ENCODE results near the gene OSBPL7.

The OSBPL7 gene

GRCh38 chr17:47830396-47831002 lies 8.9 kb upstream of the OSBPL7 start:
- DNase-seq (ENCODE audit: extremely low read depth in 1 of 2, low read depth in 1 of 2): no peak

DNA sequence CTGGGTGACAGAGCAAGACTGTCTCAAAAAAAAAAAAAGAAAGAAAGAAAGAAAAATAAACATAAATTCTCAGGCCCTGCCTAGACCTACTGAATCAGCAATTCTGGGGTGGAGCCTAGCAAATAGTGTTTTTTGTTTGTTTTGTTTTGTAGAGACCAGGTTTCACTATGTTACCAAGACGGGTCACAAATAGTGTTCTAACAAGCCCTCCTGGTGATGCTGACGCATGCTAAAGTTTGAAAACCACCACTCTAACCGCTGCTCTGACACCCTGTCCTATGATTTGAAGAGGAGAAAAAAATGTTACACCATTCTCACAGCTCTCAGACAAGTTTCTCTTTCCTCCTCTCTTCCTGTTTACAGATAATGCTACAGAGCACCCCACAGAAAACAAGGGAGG lies 8.3 kb upstream of the OSBPL7 start:
- no peak for DNase-seq (ENCODE audit: extremely low read depth in 1 of 2, low read depth in 1 of 2)

- no peak for DNase-seq (ENCODE audit: extremely low read depth in 1 of 2, low read depth in 1 of 2)
Observed at GRCh38 chr17:47823519-47823918, 1.9 kb upstream of the OSBPL7 start.

GRCh38 chr17:47822785-47823184 lies 1.2 kb upstream of the OSBPL7 start:
- DNase-seq (ENCODE audit: extremely low read depth in 1 of 2, low read depth in 1 of 2): no peak

DNA sequence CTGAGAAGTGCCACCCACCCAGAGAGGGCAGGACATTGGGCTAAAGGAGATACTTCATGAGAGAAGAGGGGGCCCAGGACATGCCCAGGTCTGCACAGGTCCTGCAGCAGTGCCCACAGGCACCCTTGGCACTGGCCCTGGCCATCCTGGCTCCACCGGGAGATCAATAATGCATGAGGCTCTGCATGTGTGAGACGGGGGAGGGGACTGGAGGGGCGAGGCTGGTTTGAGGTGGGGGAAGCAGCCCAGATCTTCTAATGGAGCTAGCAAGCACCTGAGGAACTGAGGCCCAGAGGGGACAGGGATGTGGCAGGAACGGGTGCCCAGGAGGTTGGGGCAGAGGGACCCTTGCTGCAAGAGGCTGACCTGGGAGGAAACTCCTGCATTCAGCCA lies 567 bp downstream of the OSBPL7 start:
- no peak for DNase-seq (ENCODE audit: extremely low read depth in 1 of 2, low read depth in 1 of 2)

- no peak for DNase-seq (ENCODE audit: extremely low read depth in 1 of 2, low read depth in 1 of 2)
Observed at GRCh38 chr17:47820033-47820789, 1.4 kb downstream of the OSBPL7 start.

GRCh38 chr17:47819475-47819874 lies 2.1 kb downstream of the OSBPL7 start:
- DNase-seq (ENCODE audit: extremely low read depth in 1 of 2, low read depth in 1 of 2): no peak

GRCh38 chr17:47818002-47818695 lies 3.4 kb downstream of the OSBPL7 start:
- no peak for DNase-seq (ENCODE audit: extremely low read depth in 1 of 2, low read depth in 1 of 2)

GRCh38 chr17:47816947-47817346 lies 4.6 kb downstream of the OSBPL7 start:
- no peak for DNase-seq (ENCODE audit: extremely low read depth in 1 of 2, low read depth in 1 of 2)

DNA sequence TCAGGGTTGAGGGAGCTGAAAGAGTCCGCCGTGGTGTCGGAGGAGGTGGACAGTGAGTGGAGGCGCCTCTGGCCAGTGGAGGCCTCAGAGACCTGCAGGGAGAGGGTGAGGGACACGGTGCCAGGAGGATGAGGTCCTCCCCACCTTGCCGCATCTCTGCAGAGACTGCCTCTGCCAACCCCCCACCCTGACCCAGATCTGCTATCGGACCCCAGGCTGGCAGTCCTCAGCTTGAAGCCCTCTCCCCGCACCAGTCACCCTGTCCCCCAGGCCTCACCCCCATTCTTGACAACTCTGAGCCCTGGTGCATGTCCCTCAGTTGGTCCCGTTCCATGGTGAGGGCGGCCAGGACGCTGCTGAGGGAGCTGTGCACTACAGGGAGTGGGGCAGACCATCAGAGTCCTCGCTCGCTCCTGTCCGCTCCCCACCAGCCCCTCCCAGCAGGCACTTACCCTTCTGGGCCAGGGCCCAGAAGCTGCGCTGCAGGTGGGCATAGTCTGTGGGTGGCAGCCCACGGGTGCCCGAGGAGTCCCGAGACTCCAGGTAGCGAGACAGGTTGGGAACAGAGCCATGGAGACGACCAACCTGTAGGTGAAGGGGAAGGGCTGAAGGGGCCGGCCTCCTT lies 5.4 kb downstream of the OSBPL7 start:
- DNase-seq (ENCODE audit: extremely low read depth in 1 of 2, low read depth in 1 of 2): no peak

- DNase-seq (ENCODE audit: extremely low read depth in 1 of 2, low read depth in 1 of 2): no peak
Observed at GRCh38 chr17:47815106-47815918, 6.3 kb downstream of the OSBPL7 start.

GRCh38 chr17:47813512-47814031 lies 8.0 kb downstream of the OSBPL7 start:
- no peak for DNase-seq (ENCODE audit: extremely low read depth in 1 of 2, low read depth in 1 of 2)

- DNase-seq (ENCODE audit: extremely low read depth in 1 of 2, low read depth in 1 of 2): no peak
Observed at GRCh38 chr17:47813077-47813476, 8.5 kb downstream of the OSBPL7 start.

GRCh38 chr17:47812146-47812920 lies 9.3 kb downstream of the OSBPL7 start:
- no peak for DNase-seq (ENCODE audit: extremely low read depth in 1 of 2, low read depth in 1 of 2)

DNA sequence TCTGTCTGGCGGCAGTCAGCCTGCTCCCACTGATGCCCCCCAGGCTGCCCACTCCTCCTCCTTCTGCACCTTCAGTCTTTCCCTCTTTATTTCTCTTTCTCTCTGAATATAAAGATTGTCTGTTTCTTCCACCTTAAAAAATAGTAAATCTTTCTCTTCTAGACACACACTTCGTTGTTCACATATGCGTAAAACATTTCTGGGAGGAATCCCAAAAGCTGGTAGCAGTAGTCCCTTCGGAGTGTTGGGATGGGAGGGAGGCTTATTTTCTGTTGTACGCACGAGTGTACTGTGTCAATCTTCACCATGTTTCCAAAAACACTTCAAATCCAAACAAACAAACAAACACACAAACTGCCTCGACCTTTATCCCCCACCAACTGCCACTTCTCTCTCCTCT lies 9.9 kb downstream of the OSBPL7 start:
- no peak for DNase-seq (ENCODE audit: extremely low read depth in 1 of 2, low read depth in 1 of 2)

DNA sequence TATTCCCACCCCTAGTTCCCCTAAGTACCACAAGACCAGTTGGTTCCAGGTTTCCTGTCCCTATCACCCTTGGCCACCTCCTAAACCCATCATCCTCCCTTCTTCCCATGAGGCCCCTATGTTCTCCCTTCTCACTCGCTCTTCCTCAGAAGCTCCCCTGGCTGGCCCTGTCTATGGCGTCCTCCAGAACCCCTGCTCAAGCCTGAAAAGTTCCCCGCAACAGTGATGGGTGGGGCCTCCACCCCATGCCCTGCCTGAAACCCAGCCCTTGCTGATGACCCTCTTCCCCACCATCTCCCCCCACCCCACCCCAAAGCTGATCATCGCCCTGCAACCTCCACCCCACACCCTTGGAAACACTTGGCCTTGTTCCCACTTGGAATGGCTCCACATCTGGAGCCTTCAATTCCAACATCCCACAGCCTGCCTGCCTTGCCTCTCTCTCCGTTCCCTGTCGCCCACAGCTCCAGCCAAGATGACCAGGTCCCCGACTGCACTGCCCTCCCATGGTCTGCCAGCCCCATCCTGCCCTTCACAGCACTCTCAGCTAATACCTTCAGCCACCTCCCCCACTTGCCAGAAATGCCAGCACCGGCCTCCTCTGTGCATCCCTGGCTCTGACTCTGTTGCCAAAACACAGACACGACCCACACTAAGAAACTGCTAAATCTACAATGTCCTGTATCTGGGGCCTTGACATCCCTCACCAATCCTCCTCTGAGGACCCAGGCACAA lies 10.5 kb downstream of the OSBPL7 start:
- DNase-seq (ENCODE audit: extremely low read depth in 1 of 2, low read depth in 1 of 2): no peak

- no peak for DNase-seq (ENCODE audit: extremely low read depth in 1 of 2, low read depth in 1 of 2)
Observed at GRCh38 chr17:47810200-47810821, 11.3 kb downstream of the OSBPL7 start.

DNA sequence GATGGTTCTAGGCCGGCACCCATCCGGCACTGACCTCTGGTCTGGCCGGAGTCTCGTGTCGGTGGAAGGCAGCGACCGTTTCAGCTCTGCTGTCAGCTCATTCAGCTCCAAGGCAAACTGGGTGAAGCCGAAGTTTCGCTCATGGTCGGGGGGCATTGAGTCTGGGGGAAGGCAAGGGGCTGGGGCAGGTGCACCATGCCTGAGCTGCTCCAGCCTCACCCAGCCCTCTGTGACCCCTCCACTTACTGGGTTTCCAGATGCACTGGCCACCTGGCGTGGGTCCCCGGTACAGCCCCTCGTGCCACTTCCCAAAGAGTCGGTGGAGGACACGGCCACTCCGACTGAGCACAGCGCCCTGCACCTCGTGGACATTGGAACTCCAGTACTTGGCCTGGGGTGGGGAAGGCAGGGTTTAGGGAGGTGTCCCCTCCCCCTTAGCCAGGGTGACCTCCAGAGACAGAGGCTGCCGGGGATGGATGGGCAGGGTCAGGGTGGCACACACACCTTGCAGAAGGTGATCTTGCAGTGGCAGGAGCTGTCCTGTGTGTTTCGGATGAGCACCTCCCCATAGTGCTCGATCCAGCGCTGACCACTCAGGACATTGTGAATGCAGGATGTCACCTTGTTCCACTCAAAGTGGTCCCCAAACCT lies 12.6 kb downstream of the OSBPL7 start:
- no peak for DNase-seq (ENCODE audit: extremely low read depth in 1 of 2, low read depth in 1 of 2)

Measured in stimulated activated CD8-positive, alpha-beta memory T cell treated with anti-CD3 and anti-CD28 coated beads, Interleukin-7, amount 100 ng/mL, for 48 hours (primary cell).